Ovary (tissue), 9 donors: ENCODE results near the gene CAMSAP1. TPM values are rescaled to one million over a fixed set of nuclear protein-coding genes. Genes with fewer than 3 reads are reported as not detected.

Experiments
- DNase-seq, 5 donors: peaks; one replicate each; pipeline ENCODE4 v3.0.0-alpha.2; 2019 to 2020
- H3K27ac ChIP-seq, 2 donors: fragments of 200-600 bp; one replicate each; pipeline versions ENCODE4 v1.5.1 to v1.8.0; 2019 to 2022
- H3K27me3 ChIP-seq: fragments of 200-600 bp; one replicate; pipeline ENCODE4 v1.8.0; 2022
- H3K36me3 ChIP-seq: fragments of 200-600 bp; sonication (generic); one replicate; pipeline ENCODE4 v1.5.1; 2019
- H3K4me1 ChIP-seq: one replicate; pipeline ENCODE4 v1.8.1; 2013; ENCODE audit warnings: mild to moderate bottlenecking, moderate library complexity; ENCODE audit not compliant: insufficient read depth
- H3K4me3 ChIP-seq: fragments of 200-600 bp; sonication (generic); one replicate; pipeline ENCODE4 v1.5.1; 2017
- H3K9me3 ChIP-seq, 2 donors: fragments of 200-600 bp in 1 of 2; sonication (generic) in 1 of 2; one replicate each; pipeline versions ENCODE4 v1.5.1 to v1.8.1; 2013 to 2019; ENCODE audit warnings: mild to moderate bottlenecking in 1 of 2, moderate library complexity in 1 of 2
- EP300 ChIP-seq: sonication (generic); formaldehyde crosslinking; IDR thresholded peaks from one replicate; pipeline ENCODE4 v1.6.1; 2017; ENCODE audit warnings: antibody characterized with exemption
- POLR2A ChIP-seq: fragments of 450-650 bp; IDR thresholded peaks from one replicate; pipeline ENCODE4 v1.6.1; 2017; ENCODE audit warnings: antibody characterized with exemption, mild to moderate bottlenecking, moderate library complexity
- WGBS, 3 donors: extraction: QIAGEN DNeasy Blood & Tissue Kit in 1 of 3; methylation state at CpG; one replicate each; pipeline versions ENCODE4 v1.1.5 to v1.1.7; 2013 to 2017; 5-methylcytosine and 5-hydroxymethylcytosine counted together
- intact Hi-C, 4 donors: fragments of 100-400 bp; cut with DNase I; formaldehyde crosslinking; loops; one replicate each; pipeline versions ENCODE4 v1.11.0 to v1.15.1; 2022 to 2023
- polyA plus RNA-seq, 2 donors: library from polyadenylated mRNA; stranded (reverse); fragments of 200-250 nt in 1 of 2; fragments of 350-450 nt in 1 of 2; fragmentation: Illumina TruSeq in 1 of 2; extraction: RNeasy Lipid Tissue Mini Kit (QIAGEN cat#74804) in 1 of 2; gene quantifications; one replicate each; pipeline ENCODE4 v1.2.3, GENCODE V29; 2013 to 2014
- total RNA-seq, 7 donors: library from RNA; depleted of rRNA in 2 of 7; stranded (reverse); fragments of >200 nt in 2 of 7; fragmentation: NEBNext Ultra II Directional in 3 of 7; extraction: Animal tissue kit (Norgen Biotek cat#: 25700) in 3 of 7; gene quantifications; one replicate each; pipeline versions ENCODE4 v1.1.0 to v1.2.4, GENCODE V29; 2016 to 2023
- TF ChIP-seq, protein P1 (sequence below), 3 donors: fragments of 450-650 bp in 2 of 3; fragments of 200-600 bp in 1 of 3; IDR thresholded peaks; one replicate each; pipeline versions ENCODE4 v1.5.1 to v1.8.0; 2016 to 2022; ENCODE audit warnings: antibody characterized with exemption in 3 of 3, mild to moderate bottlenecking in 1 of 3
- donor health status: DM: no; HTN: no; CAD: no; lungs with moderate emphysema.
- donor health status: DM: no; HTN: no; CAD: no.
- donor health status: Bipolar disorder and iron deficiency.
- donor health status: DM: yes; HTN: yes; CAD: no.
- donor health status: DM: no; HTN: no; CAD: no.
- donor health status: DM: yes; HTN: yes; CAD: no.

Gene CAMSAP1
- total and polyA plus RNA-seq, 9 donors, result 9.4 to 62.6 (median 38.0) TPM

DNA sequence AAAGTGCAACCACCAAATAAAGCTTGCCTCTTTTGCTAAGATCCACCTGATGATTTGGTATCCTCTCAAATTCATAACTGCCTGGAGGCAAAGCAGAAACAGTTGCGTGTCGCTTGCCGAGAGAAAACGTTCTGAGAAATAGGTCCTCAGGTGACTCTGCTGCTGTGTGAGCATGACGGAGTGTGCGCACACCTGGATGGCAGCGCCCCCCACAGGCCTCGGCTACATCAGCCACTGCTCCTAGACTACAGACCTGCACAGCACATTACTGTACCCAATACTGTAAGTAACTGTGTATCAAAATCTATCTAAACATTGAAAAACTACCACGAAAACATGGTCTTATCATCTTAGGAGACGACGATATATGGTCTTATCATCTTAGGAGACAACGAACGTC lies 87.4 kb downstream of the CAMSAP1 start:
- no peak for DNase-seq
- Histone ChIP-seq H3K27me3 (no peaks in the 10 kb centered on the region), H3K27ac (no peak overlapping the region), H3K9me3 (no peaks in the 10 kb centered on the region), H3K4me3 (no peak overlapping the region), H3K36me3 (no peaks in the 10 kb centered on the region), H3K4me1 (no peaks in the 10 kb centered on the region)
- intact Hi-C loops, result no loop called here
- 86 to 90% (median 88%) methylated on average over 13 of the region's 13 CpGs for WGBS, 3 donors
- TF ChIP-seq EP300, result no peak
- TF ChIP-seq POLR2A, result no peak
- TF ChIP-seq, protein P1, sequence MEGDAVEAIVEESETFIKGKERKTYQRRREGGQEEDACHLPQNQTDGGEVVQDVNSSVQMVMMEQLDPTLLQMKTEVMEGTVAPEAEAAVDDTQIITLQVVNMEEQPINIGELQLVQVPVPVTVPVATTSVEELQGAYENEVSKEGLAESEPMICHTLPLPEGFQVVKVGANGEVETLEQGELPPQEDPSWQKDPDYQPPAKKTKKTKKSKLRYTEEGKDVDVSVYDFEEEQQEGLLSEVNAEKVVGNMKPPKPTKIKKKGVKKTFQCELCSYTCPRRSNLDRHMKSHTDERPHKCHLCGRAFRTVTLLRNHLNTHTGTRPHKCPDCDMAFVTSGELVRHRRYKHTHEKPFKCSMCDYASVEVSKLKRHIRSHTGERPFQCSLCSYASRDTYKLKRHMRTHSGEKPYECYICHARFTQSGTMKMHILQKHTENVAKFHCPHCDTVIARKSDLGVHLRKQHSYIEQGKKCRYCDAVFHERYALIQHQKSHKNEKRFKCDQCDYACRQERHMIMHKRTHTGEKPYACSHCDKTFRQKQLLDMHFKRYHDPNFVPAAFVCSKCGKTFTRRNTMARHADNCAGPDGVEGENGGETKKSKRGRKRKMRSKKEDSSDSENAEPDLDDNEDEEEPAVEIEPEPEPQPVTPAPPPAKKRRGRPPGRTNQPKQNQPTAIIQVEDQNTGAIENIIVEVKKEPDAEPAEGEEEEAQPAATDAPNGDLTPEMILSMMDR (IDR thresholded peaks at IDR 0.05), result no peak

DNA sequence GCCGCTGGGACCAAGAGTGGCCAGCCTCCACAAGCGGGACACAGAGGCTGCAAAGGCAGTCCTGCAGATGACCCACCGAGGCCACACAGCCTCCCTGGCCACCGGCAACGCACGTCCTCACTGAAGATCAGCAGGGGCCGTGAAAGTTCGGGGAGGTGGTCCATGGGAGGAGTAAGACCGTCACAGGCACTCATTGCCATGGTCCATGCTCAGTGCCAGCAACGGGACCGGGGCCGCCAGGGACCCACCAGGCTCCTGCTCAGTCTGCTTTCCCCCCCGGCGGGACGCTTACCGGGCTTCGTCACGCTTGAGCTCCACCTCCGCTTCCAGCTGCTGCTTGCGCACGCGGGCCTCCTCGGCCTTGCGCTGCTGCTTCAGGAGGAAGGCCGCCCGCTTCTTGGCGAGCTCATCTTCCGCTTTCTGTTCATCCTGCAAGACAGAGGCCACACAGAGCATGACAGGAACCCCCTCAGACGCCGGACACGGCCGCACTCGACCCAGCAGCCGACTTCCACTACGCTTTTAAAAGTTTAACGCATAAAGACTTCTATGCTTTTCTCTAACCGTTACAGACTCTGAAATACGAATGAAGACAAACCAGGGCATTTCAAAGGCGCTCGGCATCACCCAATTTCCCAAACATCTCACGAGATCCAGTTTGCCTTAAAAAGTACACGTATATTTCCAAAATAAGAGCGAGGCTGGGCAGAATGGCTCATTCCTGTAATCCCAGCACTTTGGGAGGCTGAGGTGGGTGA lies 88.4 kb downstream of the CAMSAP1 start:
- H3K4me3 ChIP-seq, result no peak overlapping the region
- H3K27ac ChIP-seq, result no peak overlapping the region
- H3K4me1 ChIP-seq, result no peaks in the 10 kb centered on the region
- intact Hi-C loops, result no loop called here
- no peaks in the 10 kb centered on the region for H3K36me3 ChIP-seq
- H3K9me3 ChIP-seq, result no peaks in the 10 kb centered on the region
- no peak for TF ChIP-seq POLR2A
- TF ChIP-seq, protein P1 (IDR thresholded peaks at IDR 0.05), result no peak
- no peak for TF ChIP-seq EP300
- DNase-seq, result no peak
- no peaks in the 10 kb centered on the region for H3K27me3 ChIP-seq
- 95 to 96% (median 95%) methylated on average over 43 of the region's 43 CpGs for WGBS, 3 donors

DNA sequence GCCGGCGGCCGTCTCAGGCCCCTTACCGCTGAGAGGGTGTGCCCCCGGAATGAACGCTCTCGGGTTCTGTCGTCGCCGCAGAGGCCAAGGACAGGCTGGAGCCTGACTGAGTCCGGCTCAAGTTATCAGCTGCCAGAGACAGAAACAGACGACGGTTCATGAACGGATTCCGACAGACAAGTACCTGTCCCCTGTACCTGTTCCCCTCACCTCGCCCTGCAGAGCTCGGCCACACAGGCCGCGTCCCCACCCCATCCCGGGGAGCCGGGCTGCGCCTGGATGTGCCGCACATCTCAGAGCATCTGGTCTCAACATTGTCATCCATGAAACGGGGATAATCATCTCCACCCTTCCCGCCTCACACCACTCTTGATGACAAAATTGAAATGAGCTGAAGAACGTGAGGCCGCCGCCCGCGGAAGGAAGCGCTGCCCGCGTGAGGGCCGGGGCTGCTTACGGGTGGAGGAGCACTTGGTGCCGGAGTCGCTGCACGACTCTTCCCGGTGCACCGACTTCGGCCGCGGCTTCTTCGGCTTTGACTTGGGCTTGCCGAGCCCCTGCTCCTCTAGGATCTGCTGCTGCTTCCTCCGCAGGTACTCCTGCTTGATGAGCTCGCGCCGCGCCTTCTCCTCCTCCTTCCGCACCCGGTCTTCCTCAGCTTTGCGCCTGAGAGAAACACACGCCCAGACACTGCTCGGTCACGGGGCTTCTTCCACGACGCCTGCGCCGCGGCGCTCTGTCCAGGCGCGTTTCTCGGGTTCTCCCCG lies 89.2 kb downstream of the CAMSAP1 start:
- 95 to 96% (median 96%) methylated on average over 66 of the region's 66 CpGs for WGBS, 3 donors
- no peak for DNase-seq
- Histone ChIP-seq H3K36me3 (no peaks in the 10 kb centered on the region), H3K9me3 (no peaks in the 10 kb centered on the region), H3K4me1 (no peaks in the 10 kb centered on the region), H3K27me3 (no peaks in the 10 kb centered on the region), H3K4me3 (no peak overlapping the region), H3K27ac (no peak overlapping the region)
- TF ChIP-seq POLR2A, result no peak
- TF ChIP-seq EP300, result no peak
- TF ChIP-seq, protein P1 (IDR thresholded peaks at IDR 0.05), result no peak
- intact Hi-C loops, result no loop called here

DNA sequence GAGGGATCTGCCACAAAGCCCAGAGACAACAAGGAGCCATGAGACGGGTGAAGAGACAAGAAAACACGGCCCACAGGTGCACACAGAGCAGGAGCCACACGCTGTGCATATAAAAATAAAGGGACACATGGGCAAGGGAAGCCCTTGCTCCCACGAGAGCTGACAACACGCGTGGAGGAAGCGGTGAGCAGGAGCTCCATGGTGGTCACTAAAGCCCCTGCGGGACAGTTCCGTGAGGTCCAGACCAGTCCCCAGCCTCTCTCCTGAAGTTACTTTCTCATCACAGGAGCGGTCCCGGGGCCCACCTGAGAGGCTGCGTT lies 90.7 kb downstream of the CAMSAP1 start:
- no peak for DNase-seq
- no peaks in the 10 kb centered on the region for H3K4me1 ChIP-seq
- H3K9me3 ChIP-seq, result no peaks in the 10 kb centered on the region
- H3K27ac ChIP-seq, result no peak overlapping the region
- no peak overlapping the region for H3K4me3 ChIP-seq
- H3K36me3 ChIP-seq, result no peaks in the 10 kb centered on the region
- no peaks in the 10 kb centered on the region for H3K27me3 ChIP-seq
- TF ChIP-seq POLR2A, result no peak
- TF ChIP-seq EP300, result no peak
- TF ChIP-seq, protein P1 (IDR thresholded peaks at IDR 0.05), result no peak
- 62 to 88% (median 71%) methylated on average over 12 of the region's 12 CpGs for WGBS, 3 donors
- intact Hi-C loops, result no loop called here
